GM13976 (cell line): ENCODE results near the gene ZDHHC16.

ENCODE experiments used
- DNase-seq: peaks from one replicate; pipeline ENCODE4 v3.0.0; 2012; ENCODE audit warnings: low spot score
- in situ Hi-C: fragments of 300-500 bp; cut with MboI; formaldehyde crosslinking; loops from one replicate; pipeline ENCODE4 v1.12.0; 2022; ENCODE audit warnings: low sequenced_read_pairs, mixed read lengths, inconsistent platforms; ENCODE audit not compliant: unreplicated experiment
- TF ChIP-seq, protein P1 (sequence below): IDR thresholded peaks from 2 replicates; pipeline ENCODE4 v1.5.1; 2012; ENCODE audit warnings: borderline replicate concordance, mild to moderate bottlenecking; ENCODE audit not compliant: insufficient read depth; ENCODE audit errors: extremely low read depth, missing control alignments, control extremely low read depth

The ZDHHC16 gene

GRCh38 chr10:97498841-97499560 is 53.0 kb downstream of the ZDHHC16 start, which contains the start of gene UBTD1:
Gene UBTD1 (plus strand): TSS chr10:97498924. CDS start chr10:97499204, 280 bp downstream.
- in situ Hi-C loops: no loop called here
- peak; percentile 65 for DNase-seq

DNA sequence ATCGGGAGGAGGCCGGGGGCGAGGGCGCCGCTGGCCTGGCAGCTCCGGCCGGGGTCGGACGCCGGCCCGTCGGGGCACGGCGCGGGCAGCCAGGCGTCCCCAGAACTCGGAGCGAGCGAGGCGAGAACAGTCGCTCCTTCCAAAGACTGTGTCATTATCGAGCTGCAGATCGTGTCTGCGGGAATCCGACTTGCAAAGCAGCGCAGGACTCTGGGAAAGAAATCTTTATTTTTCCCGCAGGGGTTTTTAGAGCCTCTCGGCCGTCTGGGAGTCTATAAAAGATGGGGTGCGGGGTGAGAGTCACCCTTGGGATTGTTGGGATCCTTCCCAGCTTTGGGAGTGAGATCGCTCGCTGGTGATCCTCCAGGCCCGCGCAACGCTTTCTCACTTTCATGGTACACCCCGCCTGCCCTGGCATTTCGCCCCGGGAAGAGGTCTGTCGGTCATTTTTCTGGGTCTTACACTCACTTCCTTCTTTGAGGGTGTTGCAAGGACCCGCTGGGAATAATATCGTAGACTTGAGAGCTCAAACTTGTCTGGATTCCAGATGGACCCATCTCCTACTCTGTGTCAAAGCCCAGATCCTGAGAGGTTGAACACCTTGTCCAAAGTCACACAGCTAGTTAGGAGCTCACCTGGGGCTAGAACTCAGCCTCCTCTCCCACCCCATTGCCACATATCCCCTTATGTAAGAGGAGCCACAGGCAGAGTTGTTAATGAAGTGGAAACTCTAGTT is 53.8 kb downstream of the ZDHHC16 start:
- in situ Hi-C loops: no loop called here
- no peak for DNase-seq
- TF ChIP-seq, protein P1, sequence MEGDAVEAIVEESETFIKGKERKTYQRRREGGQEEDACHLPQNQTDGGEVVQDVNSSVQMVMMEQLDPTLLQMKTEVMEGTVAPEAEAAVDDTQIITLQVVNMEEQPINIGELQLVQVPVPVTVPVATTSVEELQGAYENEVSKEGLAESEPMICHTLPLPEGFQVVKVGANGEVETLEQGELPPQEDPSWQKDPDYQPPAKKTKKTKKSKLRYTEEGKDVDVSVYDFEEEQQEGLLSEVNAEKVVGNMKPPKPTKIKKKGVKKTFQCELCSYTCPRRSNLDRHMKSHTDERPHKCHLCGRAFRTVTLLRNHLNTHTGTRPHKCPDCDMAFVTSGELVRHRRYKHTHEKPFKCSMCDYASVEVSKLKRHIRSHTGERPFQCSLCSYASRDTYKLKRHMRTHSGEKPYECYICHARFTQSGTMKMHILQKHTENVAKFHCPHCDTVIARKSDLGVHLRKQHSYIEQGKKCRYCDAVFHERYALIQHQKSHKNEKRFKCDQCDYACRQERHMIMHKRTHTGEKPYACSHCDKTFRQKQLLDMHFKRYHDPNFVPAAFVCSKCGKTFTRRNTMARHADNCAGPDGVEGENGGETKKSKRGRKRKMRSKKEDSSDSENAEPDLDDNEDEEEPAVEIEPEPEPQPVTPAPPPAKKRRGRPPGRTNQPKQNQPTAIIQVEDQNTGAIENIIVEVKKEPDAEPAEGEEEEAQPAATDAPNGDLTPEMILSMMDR: no peak

More at GRCh38 chr10:97498841-97499560, 53.0 kb downstream of the ZDHHC16 start, which contains the start of gene UBTD1:
- TF ChIP-seq, protein P1: no peak

DNA sequence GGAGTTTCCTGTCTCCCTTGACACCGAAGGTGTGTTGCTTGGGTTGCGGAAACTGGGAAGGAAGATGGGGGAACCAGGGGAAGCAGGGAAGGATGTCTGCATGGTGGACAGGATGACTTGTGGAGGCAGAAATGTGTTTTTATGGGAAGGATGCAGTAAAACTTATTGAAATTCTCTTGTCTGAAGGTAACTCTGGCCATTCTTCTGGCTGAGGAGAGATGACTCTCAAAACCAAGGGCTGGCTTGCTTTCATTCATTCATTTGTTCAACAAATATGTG is 54.3 kb downstream of the ZDHHC16 start:
- in situ Hi-C loops: no loop called here
- TF ChIP-seq, protein P1: no peak
- no peak for DNase-seq

- in situ Hi-C loops: no loop called here
- TF ChIP-seq, protein P1: no peak
- DNase-seq: no peak
Observed at GRCh38 chr10:97502916-97503315, 56.9 kb downstream of the ZDHHC16 start.

- in situ Hi-C loops: no loop called here
- TF ChIP-seq, protein P1: no peak
- no peak for DNase-seq
Observed at GRCh38 chr10:97503406-97503805, 57.4 kb downstream of the ZDHHC16 start.

GRCh38 chr10:97505152-97505551 is 59.2 kb downstream of the ZDHHC16 start:
- TF ChIP-seq, protein P1: no peak
- no peak for DNase-seq
- in situ Hi-C loops: no loop called here
